ENCODE data around the gene ADAMTS7. TPM values are rescaled to one million over a fixed set of nuclear protein-coding genes. Genes with fewer than 3 reads are reported as not detected.
A peak's percentile ranks its signal among the peaks of the same experiment; 100 is the strongest.

Gene ADAMTS7
- total and polyA plus RNA-seq, 2 of the 8 experiments (the other 6 are each of a cell fraction or from before 2014, with no cell fraction given) = 27.9 to 45.2 TPM

DNA sequence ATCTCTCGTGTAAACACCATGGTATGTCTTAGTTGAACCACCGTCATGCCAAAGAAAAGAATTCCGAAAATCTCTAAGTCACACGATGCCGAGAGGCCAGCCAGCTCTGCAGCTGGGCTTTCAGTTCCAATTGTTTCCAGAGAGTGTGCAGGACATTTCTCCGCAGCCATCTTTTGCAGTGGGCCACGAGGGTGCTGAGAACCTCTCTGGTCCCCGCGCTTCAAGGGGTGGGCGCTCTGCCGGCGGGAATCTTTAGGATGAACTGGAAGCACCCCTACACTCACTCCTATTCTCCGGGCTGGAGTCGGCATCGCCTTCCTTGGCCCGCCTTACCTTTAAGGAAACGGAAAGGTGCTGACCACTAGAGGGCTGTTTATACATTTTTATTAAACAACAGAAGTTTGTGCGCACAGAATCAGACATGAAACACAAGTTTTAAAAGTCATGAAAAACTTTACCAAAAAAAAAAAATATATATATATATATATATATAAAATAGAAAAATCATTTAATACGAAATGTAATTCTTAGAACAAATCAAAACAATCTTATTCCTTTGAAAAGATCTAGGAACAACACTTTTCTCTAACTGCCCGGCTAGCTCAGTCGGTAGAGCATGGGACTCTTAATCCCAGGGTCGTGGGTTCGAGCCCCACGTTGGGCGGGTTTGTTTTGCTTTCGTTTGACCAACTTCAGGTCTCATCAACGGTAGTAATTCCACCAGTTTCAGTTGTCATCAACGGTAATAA is 48.9 kb upstream of the ADAMTS7 start:
- Histone ChIP-seq H3K79me1 (ENCODE audit: low read depth, low read length) (no peaks in the 10 kb centered on the region), H3K14ac (ENCODE audit: insufficient read length) (no peak overlapping the region), H2BK15ac (ENCODE audit: low read length) (no peak overlapping the region; the same call in 1 of the 2 replicates), H3K9me3 (ENCODE audit: insufficient read depth in 2 of 2, low read depth in 1 of 2, low read length in 1 of 2) (no peaks in the 10 kb centered on the region), H4K5ac (ENCODE audit: insufficient read length, low read depth, low read length) (peak overlapping the region; percentile 46), H3K36me3 (ENCODE audit: control insufficient read depth in 2 of 4, insufficient read depth in 4 of 4, low read length in 3 of 4) (no peaks in the 10 kb centered on the region), H3K4me2 (ENCODE audit: insufficient read depth in 1 of 2, low read depth in 2 of 2, low read length in 2 of 2) (peak overlapping the region; percentile 67 to 91), H2AFZ (ENCODE audit: low read length) (peak overlapping the region; percentile 86; the same call in 1 of the 2 replicates), H2AK5ac (ENCODE audit: low read depth, low read length) (no peak overlapping the region), H3K23me2 (ENCODE audit: low read depth, low read length) (no peaks in the 10 kb centered on the region), H4K91ac (replicated peaks; ENCODE audit: insufficient read length, low read length) (no peak overlapping the region), H2BK12ac (ENCODE audit: low read depth, low read length) (no peak overlapping the region), H3K4me3 (ENCODE audit: extremely low read depth in 1 of 4, insufficient read depth in 2 of 4, low read depth in 3 of 4, low read length in 4 of 4) (peak overlapping the region; percentile 70 to 94 (median 78)), H3K27ac (ENCODE audit: low read depth, low read length) (peak overlapping the region; percentile 78), H3K4me1 (replicated peaks in 1 of 4; ENCODE audit: control insufficient read depth in 3 of 4, insufficient read depth in 4 of 4, low read length in 3 of 4) (no peaks in the 10 kb centered on the region), H3K23ac (ENCODE audit: insufficient read length) (no peak overlapping the region), H2BK5ac (ENCODE audit: low read depth, low read length) (peak overlapping the region; percentile 47; the same call in 1 of the 2 replicates), H2BK20ac (ENCODE audit: low read length) (no peak overlapping the region), H3K79me2 (ENCODE audit: control insufficient read depth in 1 of 2, insufficient read depth in 2 of 2, low read length in 2 of 2) (no peaks in the 10 kb centered on the region), H2BK120ac (replicated peaks; ENCODE audit: low read depth, low read length) (no peak overlapping the region), H4K8ac (ENCODE audit: extremely low read depth, insufficient read depth, low read length) (peak overlapping the region; percentile 89), H3K27me3 (replicated peaks in 1 of 4; ENCODE audit: control insufficient read depth in 3 of 4, extremely low read depth in 1 of 4, insufficient read depth in 3 of 4, low read length in 3 of 4) (no peaks in the 10 kb centered on the region), H4K20me1 (replicated peaks in 1 of 2; ENCODE audit: control insufficient read depth in 1 of 2, insufficient read depth in 2 of 2, low read length in 2 of 2) (no peaks in the 10 kb centered on the region), H3K4ac (replicated peaks; ENCODE audit: insufficient read length, low read depth, low read length) (peak overlapping the region; percentile 11), H3K9ac (replicated peaks in 1 of 4; ENCODE audit: extremely low read depth in 1 of 4, low read depth in 3 of 4, low read length in 3 of 4) (peak overlapping the region; percentile 72 to 97 (median 74)), H3K56ac (replicated peaks; ENCODE audit: insufficient read length, low read depth, low read length) (no peak overlapping the region), H3K18ac (ENCODE audit: extremely low read depth, low read length) (peak overlapping the region; percentile 72)
- CTCF ChIA-PET (ENCODE audit: partially characterized antibody) = interaction anchor here (1.5 to 3.7 kb wide), 5 partner anchors 9 to 48 kb away, joined by 4 to 21 read pairs (median 8); partner anchors contain the start of genes ADAMTS7 and MORF4L1
- WGBS, 2 experiments (ENCODE audit: extremely low coverage in 1 of 2, insufficient coverage in 1 of 2, insufficient read length in 1 of 2, insufficient replicate concordance in 2 of 2, low coverage in 1 of 2, low lambda C conversion rate in 2 of 2, missing lambda C conversion rate in 1 of 2) = 6% methylated on average over 28 of the region's 28 CpGs; no CpG with 5 or more reads in 1 of the 2 experiments
- POLR2A ChIA-PET (ENCODE audit: partially characterized antibody) = interaction anchor here (0.6 to 7.1 kb wide), 9 partner anchors 12 to 1256 kb away, joined by 3 to 59 read pairs (median 3); partner anchors contain the start of genes ADAMTS7 and MORF4L1
- FAIRE-seq = peak; percentile 65
- peak; percentile 87 to 88 for DNase-seq (ENCODE audit: low read depth in 1 of 2, low spot score in 2 of 2)
- TF ChIP-seq KDM5A (IDR thresholded peaks at IDR 0.05; ENCODE audit: low read length) (no peak), YY1 (IDR thresholded peaks at IDR 0.05; ENCODE audit: low read depth, low read length) (peak; percentile 91), CTBP2 (IDR thresholded peaks at IDR 0.05; ENCODE audit: borderline replicate concordance, insufficient read depth, insufficient read length, low read length) (no peak), POLR2A (IDR thresholded peaks at IDR 0.05; ENCODE audit: control extremely low read depth in 1 of 2, low read depth in 2 of 2, low read length in 2 of 2) (peak; percentile 62 to 92), RFX5 (IDR thresholded peaks at IDR 0.05; ENCODE audit: borderline replicate concordance, low read depth, low read length) (no peak), ZNF274 (IDR thresholded peaks at IDR 0.05; ENCODE audit: borderline replicate concordance, extremely low read depth, low read length) (no peak), RBBP5 (IDR thresholded peaks at IDR 0.05; ENCODE audit: borderline replicate concordance, low read depth, low read length) (no peak; the same call in 1 of the 2 replicates)

Data from H1 (cell line).